H9 (cell line): ENCODE data around the gene SIT1. TPM values are rescaled to one million over a fixed set of nuclear protein-coding genes. Genes with fewer than 3 reads are reported as not detected.

Experiments used
- DNase-seq: peaks from one replicate; pipeline ENCODE4 v3.0.0-alpha.2; 2017
- H2AFZ ChIP-seq: one replicate; pipeline ENCODE4 v1.6.1; 2013; ENCODE audit warnings: mild to moderate bottlenecking, low read length, control low read depth, moderate library complexity
- H2AK5ac ChIP-seq: 2 replicates; pipeline ENCODE4 v1.6.1; 2013; ENCODE audit warnings: low read length, control low read depth, mixed read lengths; ENCODE audit not compliant: insufficient read length
- H2BK120ac ChIP-seq: one replicate; pipeline ENCODE4 v1.6.1; 2013; ENCODE audit warnings: low read depth, mild to moderate bottlenecking, low read length, control low read depth, inconsistent platforms; ENCODE audit not compliant: poor library complexity, severe bottlenecking
- H2BK12ac ChIP-seq: 2 replicates; pipeline ENCODE4 v1.6.1; 2013; ENCODE audit warnings: low read length, control low read depth, mixed read lengths, low read depth; ENCODE audit not compliant: insufficient read length
- H2BK15ac ChIP-seq: 2 replicates; pipeline ENCODE4 v1.6.1; 2013; ENCODE audit warnings: low read depth, low read length, control low read depth
- H2BK20ac ChIP-seq: one replicate; pipeline ENCODE4 v1.6.1; 2013; ENCODE audit warnings: low read depth, mild to moderate bottlenecking, low read length, control low read depth, inconsistent platforms; ENCODE audit not compliant: poor library complexity, severe bottlenecking
- H2BK5ac ChIP-seq: 2 replicates; pipeline ENCODE4 v1.6.1; 2013; ENCODE audit warnings: low read length, control low read depth, mixed read lengths; ENCODE audit not compliant: insufficient read length
- H3K14ac ChIP-seq: 2 replicates; pipeline ENCODE4 v1.6.1; 2013; ENCODE audit warnings: low read length, control low read depth; ENCODE audit not compliant: insufficient read depth
- H3K18ac ChIP-seq: 2 replicates; pipeline ENCODE4 v1.6.1; 2013; ENCODE audit warnings: low read depth, mild to moderate bottlenecking, mixed read lengths, low read length, control low read depth; ENCODE audit not compliant: insufficient read length
- H3K23ac ChIP-seq: 2 replicates; pipeline ENCODE4 v1.6.1; 2013; ENCODE audit warnings: low read length, control low read depth, mixed read lengths, low read depth; ENCODE audit not compliant: insufficient read length
- H3K23me2 ChIP-seq: 2 replicates; pipeline ENCODE4 v1.6.1; 2013; ENCODE audit warnings: low read depth, mild to moderate bottlenecking, mixed read lengths, low read length, control low read depth; ENCODE audit not compliant: insufficient read length, poor library complexity, severe bottlenecking
- H3K27ac ChIP-seq: 2 replicates; pipeline ENCODE4 v1.5.1; 2013; ENCODE audit warnings: low read length, control low read depth, mixed read lengths, low read depth; ENCODE audit not compliant: insufficient read length
- H3K27me3 ChIP-seq: 2 replicates; pipeline ENCODE4 v1.6.1; 2013; ENCODE audit warnings: low read length, control low read depth, inconsistent platforms; ENCODE audit not compliant: insufficient read depth
- H3K4ac ChIP-seq: 2 replicates; pipeline ENCODE4 v1.6.1; 2013; ENCODE audit warnings: low read depth, mild to moderate bottlenecking, control low read depth, inconsistent platforms, low read length, moderate library complexity
- H3K4me1 ChIP-seq: 2 replicates; pipeline ENCODE4 v1.6.1; 2013; ENCODE audit warnings: low read length, control low read depth, inconsistent platforms; ENCODE audit not compliant: insufficient read depth
- H3K4me2 ChIP-seq: 2 replicates; pipeline ENCODE4 v1.6.1; 2013; ENCODE audit warnings: low read length, control low read depth, mixed read lengths; ENCODE audit not compliant: insufficient read length, insufficient read depth
- H3K56ac ChIP-seq: 2 replicates; pipeline ENCODE4 v1.6.1; 2013; ENCODE audit warnings: low read depth, mild to moderate bottlenecking, mixed read lengths, low read length, control low read depth; ENCODE audit not compliant: insufficient read length
- H3K79me1 ChIP-seq: 2 replicates; pipeline ENCODE4 v1.6.1; 2013; ENCODE audit warnings: low read depth, mild to moderate bottlenecking, moderate library complexity, low read length, control low read depth, inconsistent platforms; ENCODE audit not compliant: insufficient read depth, poor library complexity, severe bottlenecking
- H3K79me2 ChIP-seq: 2 replicates; pipeline ENCODE4 v1.6.1; 2013; ENCODE audit warnings: low read length, control low read depth, inconsistent platforms; ENCODE audit not compliant: insufficient read depth
- H3K9ac ChIP-seq: 2 replicates; pipeline ENCODE4 v1.6.1; 2013; ENCODE audit warnings: low read length, control low read depth, mixed read lengths; ENCODE audit not compliant: insufficient read length; ENCODE audit errors: extremely low read depth
- H3K9me3 ChIP-seq: one replicate; pipeline ENCODE4 v1.6.1; 2013; ENCODE audit warnings: low read depth, low read length, inconsistent platforms; ENCODE audit not compliant: control insufficient read depth
- H3T11ph ChIP-seq: one replicate; pipeline ENCODE4 v1.6.1; 2013; ENCODE audit warnings: mild to moderate bottlenecking, low read length, control low read depth, inconsistent platforms
- H4K20me1 ChIP-seq: one replicate; pipeline ENCODE4 v1.6.1; 2013; ENCODE audit not compliant: control insufficient read depth, insufficient read length, insufficient read depth
- H4K5ac ChIP-seq: 2 replicates; pipeline ENCODE4 v1.6.1; 2013; ENCODE audit warnings: low read depth, mild to moderate bottlenecking, mixed read lengths, low read length, control low read depth; ENCODE audit not compliant: insufficient read length
- H4K8ac ChIP-seq: replicated peaks from 2 replicates; pipeline ENCODE4 v1.6.1; 2013; ENCODE audit warnings: low read length, control low read depth, mixed read lengths, low read depth; ENCODE audit not compliant: insufficient read length
- H4K91ac ChIP-seq: 2 replicates; pipeline ENCODE4 v1.6.1; 2013; ENCODE audit warnings: low read depth, mild to moderate bottlenecking, moderate library complexity, mixed read lengths, low read length, control low read depth; ENCODE audit not compliant: insufficient read length
- H3K27ac Mint-ChIP-seq, 3 experiments: 2 replicates in 2 of 3; 3 replicates in 1 of 3; pipeline ENCODE4 v1.8.0; 2020 to 2021; ENCODE audit warnings: mixed read lengths in 3 of 3, mild to moderate bottlenecking in 1 of 3, moderate library complexity in 1 of 3
- H3K27me3 Mint-ChIP-seq: 2 replicates; pipeline ENCODE4 v1.8.0; 2021; ENCODE audit warnings: low read depth, mild to moderate bottlenecking, moderate library complexity, mixed read lengths
- H3K36me3 Mint-ChIP-seq, 3 experiments: 2 replicates in 2 of 3; 3 replicates in 1 of 3; pipeline ENCODE4 v1.8.0; 2020 to 2021; ENCODE audit warnings: low read depth in 3 of 3, mixed read lengths in 3 of 3; ENCODE audit not compliant: insufficient read depth in 1 of 3
- H3K4me1 Mint-ChIP-seq, 2 experiments: 2 replicates each; pipeline ENCODE4 v1.8.0; 2020; ENCODE audit warnings: mixed read lengths in 2 of 2
- H3K4me3 Mint-ChIP-seq, 2 experiments: 2 replicates in 1 of 2; 3 replicates in 1 of 2; pipeline ENCODE4 v1.8.0; 2020 to 2021; ENCODE audit warnings: mild to moderate bottlenecking in 2 of 2, mixed read lengths in 2 of 2, moderate library complexity in 1 of 2
- H3K9me3 Mint-ChIP-seq, 2 experiments: 2 replicates in 1 of 2; 3 replicates in 1 of 2; pipeline ENCODE4 v1.8.0; 2020; ENCODE audit warnings: mild to moderate bottlenecking in 2 of 2, mixed read lengths in 2 of 2, moderate library complexity in 1 of 2
- CTCF ChIP-seq: fragments of 200-600 bp; sonication (generic); conservative IDR thresholded peaks from 3 replicates; pipeline ENCODE4 v1.8.0; 2021; ENCODE audit warnings: antibody characterized with exemption, mild to moderate bottlenecking
- WGBS: extraction: QIAGEN DNeasy Blood & Tissue Kit; methylation state at CpG from one replicate; pipeline ENCODE4 v1.1.7; 2013; ENCODE audit warnings: missing lambda C conversion rate, low lambda C conversion rate, mixed read lengths; ENCODE audit not compliant: insufficient read length; ENCODE audit errors: extremely low coverage; 5-methylcytosine and 5-hydroxymethylcytosine counted together
- total RNA-seq: library from RNA; stranded (reverse); gene quantifications from 2 replicates; pipeline ENCODE4 v1.2.1, GENCODE V29; 2021

The SIT1 gene
- total RNA-seq, 1 experiment from 2014 or later: 1.6 TPM

GRCh38 chr9:35615981-35616680 lies 34.6 kb downstream of the SIT1 start:
- H2BK20ac ChIP-seq: no peak overlapping the region
- peak overlapping the region; percentile 44 for H3K14ac ChIP-seq
- no peak overlapping the region for H2BK15ac ChIP-seq
- Mint-ChIP-seq H3K4me1 (peaks cover 15 to 18% of the 10 kb centered on the region in 2 experiments), H3K27me3 (peaks cover 42% of the 10 kb centered on the region), H3K36me3 (no peaks in the 10 kb centered on the region), H3K9me3 (no peaks in the 10 kb centered on the region; a peak in 1 of 5 replicates), H3K27ac (no peak overlapping the region; a peak in 2 of 7 replicates), H3K4me3 (peak overlapping the region; percentile 76 to 79)
- H3K4ac ChIP-seq: no peak overlapping the region
- H3K79me1 ChIP-seq: no peaks in the 10 kb centered on the region
- peak overlapping the region; percentile 69 for H3K18ac ChIP-seq
- H3K23ac ChIP-seq: no peak overlapping the region
- H3K27ac ChIP-seq: no peak overlapping the region
- no peak overlapping the region for H2AFZ ChIP-seq
- H2BK120ac ChIP-seq: no peak overlapping the region
- no peak overlapping the region for H2AK5ac ChIP-seq
- H3K23me2 ChIP-seq: peaks cover 13% of the 10 kb centered on the region
- H4K5ac ChIP-seq: peak overlapping the region; percentile 55
- no peak for TF ChIP-seq CTCF
- H4K91ac ChIP-seq: no peak overlapping the region
- WGBS: no CpG with 5 or more reads among the region's 17 CpGs
- H4K8ac ChIP-seq: peak overlapping the region; percentile 50
- H3K79me2 ChIP-seq: no peaks in the 10 kb centered on the region
- no peak overlapping the region for H3K9ac ChIP-seq
- no peak overlapping the region for H2BK5ac ChIP-seq
- no peak for DNase-seq
- no peak overlapping the region for H3K56ac ChIP-seq
- peaks cover 4% of the 10 kb centered on the region; the same call in 1 of the 2 replicates for H3K27me3 ChIP-seq
- H2BK12ac ChIP-seq: no peak overlapping the region
- peak overlapping the region; percentile 77 for H3K4me2 ChIP-seq
- no peaks in the 10 kb centered on the region for H4K20me1 ChIP-seq
- no peaks in the 10 kb centered on the region; the same call in 1 of the 2 replicates for H3K4me1 ChIP-seq
- no peak overlapping the region for H3T11ph ChIP-seq
- no peaks in the 10 kb centered on the region for H3K9me3 ChIP-seq
